ENCODE data around the gene C6.

The C6 gene

DNA sequence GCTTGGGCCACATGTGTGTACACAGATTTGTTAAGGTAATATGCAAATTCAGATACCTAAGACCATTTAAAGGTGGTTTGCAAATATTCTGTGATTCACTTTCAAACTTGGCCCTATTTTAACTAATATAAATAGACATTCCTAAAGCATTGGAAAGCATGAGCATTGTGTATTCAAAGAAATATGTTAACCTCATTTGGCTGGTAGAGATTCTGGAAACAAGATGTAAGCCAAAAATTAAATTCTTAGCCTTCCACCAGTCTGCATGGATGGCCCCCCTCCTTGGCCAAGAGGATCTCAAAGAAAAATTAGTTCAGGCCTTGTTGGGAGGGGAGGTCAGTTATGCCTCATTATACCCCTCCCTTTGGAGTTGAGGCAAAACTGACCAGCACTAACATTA, 38.7 kb upstream of the C6 start:
- Histone ChIP-seq H4K20me1 (ENCODE audit: low read depth, low read length) (no peaks in the 10 kb centered on the region), H3F3A (ENCODE audit: insufficient read depth) (no peaks in the 10 kb centered on the region), H3K4me2 (ENCODE audit: low read depth, low read length, poor library complexity, severe bottlenecking) (no peak overlapping the region), H3K9me2 (replicated peaks; ENCODE audit: insufficient read depth, low read length) (no peaks in the 10 kb centered on the region), H3K9ac (ENCODE audit: low read length) (no peak overlapping the region), H3K27me3 (ENCODE audit: low read length) (no peaks in the 10 kb centered on the region), H2AFZ (ENCODE audit: low read depth, low read length, severe bottlenecking) (no peak overlapping the region), H3K4me3 (ENCODE audit: insufficient read depth, low read length, poor library complexity, severe bottlenecking) (no peak overlapping the region), H3K36me3 (ENCODE audit: low read length) (no peaks in the 10 kb centered on the region), H3K79me2 (ENCODE audit: insufficient read depth, low read length) (no peaks in the 10 kb centered on the region), H3K27ac (ENCODE audit: low read depth, low read length) (no peak overlapping the region), H3K9me3 (ENCODE audit: insufficient read depth, low read length) (no peaks in the 10 kb centered on the region)
- no peak for TF ChIP-seq EZH2phosphoT487 (conservative IDR thresholded peaks at IDR 0.05; ENCODE audit: low read length)
- TF ChIP-seq, protein P1, sequence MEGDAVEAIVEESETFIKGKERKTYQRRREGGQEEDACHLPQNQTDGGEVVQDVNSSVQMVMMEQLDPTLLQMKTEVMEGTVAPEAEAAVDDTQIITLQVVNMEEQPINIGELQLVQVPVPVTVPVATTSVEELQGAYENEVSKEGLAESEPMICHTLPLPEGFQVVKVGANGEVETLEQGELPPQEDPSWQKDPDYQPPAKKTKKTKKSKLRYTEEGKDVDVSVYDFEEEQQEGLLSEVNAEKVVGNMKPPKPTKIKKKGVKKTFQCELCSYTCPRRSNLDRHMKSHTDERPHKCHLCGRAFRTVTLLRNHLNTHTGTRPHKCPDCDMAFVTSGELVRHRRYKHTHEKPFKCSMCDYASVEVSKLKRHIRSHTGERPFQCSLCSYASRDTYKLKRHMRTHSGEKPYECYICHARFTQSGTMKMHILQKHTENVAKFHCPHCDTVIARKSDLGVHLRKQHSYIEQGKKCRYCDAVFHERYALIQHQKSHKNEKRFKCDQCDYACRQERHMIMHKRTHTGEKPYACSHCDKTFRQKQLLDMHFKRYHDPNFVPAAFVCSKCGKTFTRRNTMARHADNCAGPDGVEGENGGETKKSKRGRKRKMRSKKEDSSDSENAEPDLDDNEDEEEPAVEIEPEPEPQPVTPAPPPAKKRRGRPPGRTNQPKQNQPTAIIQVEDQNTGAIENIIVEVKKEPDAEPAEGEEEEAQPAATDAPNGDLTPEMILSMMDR (IDR thresholded peaks at IDR 0.05; ENCODE audit: insufficient read depth, low read length, poor library complexity, severe bottlenecking), result no peak

DNA sequence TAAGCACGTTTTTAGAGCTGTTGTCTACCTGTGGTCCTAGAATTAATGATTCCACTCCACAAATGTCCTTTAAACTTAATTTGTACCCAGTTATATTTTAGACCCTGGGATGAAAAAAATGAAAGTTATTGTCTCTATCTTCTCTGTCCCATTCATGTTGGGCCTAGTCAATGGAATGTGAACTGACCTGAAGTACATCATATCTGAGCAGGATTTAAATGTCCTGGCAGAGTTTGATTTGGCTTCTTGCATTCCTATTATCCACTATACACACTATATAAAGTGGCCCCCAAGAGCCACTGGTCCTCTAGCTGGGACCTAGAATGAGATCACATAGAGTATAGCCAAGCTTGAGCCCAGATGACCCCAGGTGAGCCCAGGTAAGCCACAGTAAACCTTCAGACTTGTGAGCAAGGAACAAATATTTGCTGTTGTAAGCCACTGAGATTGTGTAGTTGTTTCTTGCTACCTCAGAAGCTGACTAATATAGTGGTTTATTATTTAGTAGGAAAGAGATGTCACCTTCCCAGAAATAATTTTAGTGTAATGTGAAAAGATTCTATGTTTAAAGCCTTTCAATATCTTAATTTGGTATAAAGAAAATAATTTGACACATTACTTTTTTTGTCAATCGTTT, 37.1 kb upstream of the C6 start:
- H3K27me3 ChIP-seq (ENCODE audit: low read length), result no peaks in the 10 kb centered on the region
- H3K9ac ChIP-seq (ENCODE audit: low read length), result no peak overlapping the region
- TF ChIP-seq, protein P1 (IDR thresholded peaks at IDR 0.05; ENCODE audit: insufficient read depth, low read length, poor library complexity, severe bottlenecking), result no peak
- no peak for TF ChIP-seq EZH2phosphoT487 (conservative IDR thresholded peaks at IDR 0.05; ENCODE audit: low read length)
- no peaks in the 10 kb centered on the region for H4K20me1 ChIP-seq (ENCODE audit: low read depth, low read length)
- H3K36me3 ChIP-seq (ENCODE audit: low read length), result no peaks in the 10 kb centered on the region
- no peaks in the 10 kb centered on the region for H3K9me2 ChIP-seq (replicated peaks; ENCODE audit: insufficient read depth, low read length)
- H3K27ac ChIP-seq (ENCODE audit: low read depth, low read length), result no peak overlapping the region
- no peak overlapping the region for H3K4me3 ChIP-seq (ENCODE audit: insufficient read depth, low read length, poor library complexity, severe bottlenecking)
- H3K9me3 ChIP-seq (ENCODE audit: insufficient read depth, low read length), result no peaks in the 10 kb centered on the region
- no peaks in the 10 kb centered on the region for H3F3A ChIP-seq (ENCODE audit: insufficient read depth)
- H3K4me2 ChIP-seq (ENCODE audit: low read depth, low read length, poor library complexity, severe bottlenecking), result no peak overlapping the region
- no peaks in the 10 kb centered on the region for H3K79me2 ChIP-seq (ENCODE audit: insufficient read depth, low read length)
- H2AFZ ChIP-seq (ENCODE audit: low read depth, low read length, severe bottlenecking), result no peak overlapping the region

DNA sequence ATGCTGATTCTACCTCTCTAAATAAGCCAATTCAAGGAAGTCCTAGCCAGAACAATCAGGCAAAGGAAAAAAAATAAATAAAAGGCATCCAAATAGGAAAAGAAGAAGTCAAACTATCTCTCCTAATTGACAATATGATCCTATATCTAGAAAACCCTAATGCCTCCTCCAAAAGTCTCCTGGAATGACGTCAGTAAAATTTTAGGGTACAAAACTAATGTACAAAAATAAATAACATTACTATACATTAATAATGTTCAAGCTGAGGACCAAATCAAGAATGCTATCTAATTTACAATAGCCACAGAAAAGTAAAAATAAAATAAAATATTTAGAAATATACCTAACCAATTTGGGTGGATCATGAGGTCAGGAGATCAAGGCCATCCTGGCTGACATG, 33.8 kb upstream of the C6 start:
- Histone ChIP-seq H3K79me2 (ENCODE audit: insufficient read depth, low read length) (no peaks in the 10 kb centered on the region), H3K9ac (ENCODE audit: low read length) (no peak overlapping the region), H3K27me3 (ENCODE audit: low read length) (no peaks in the 10 kb centered on the region), H3F3A (ENCODE audit: insufficient read depth) (no peaks in the 10 kb centered on the region), H4K20me1 (ENCODE audit: low read depth, low read length) (no peaks in the 10 kb centered on the region), H2AFZ (ENCODE audit: low read depth, low read length, severe bottlenecking) (no peak overlapping the region), H3K9me2 (replicated peaks; ENCODE audit: insufficient read depth, low read length) (no peaks in the 10 kb centered on the region), H3K9me3 (ENCODE audit: insufficient read depth, low read length) (no peaks in the 10 kb centered on the region), H3K4me2 (ENCODE audit: low read depth, low read length, poor library complexity, severe bottlenecking) (no peak overlapping the region), H3K27ac (ENCODE audit: low read depth, low read length) (no peak overlapping the region), H3K36me3 (ENCODE audit: low read length) (no peaks in the 10 kb centered on the region), H3K4me3 (ENCODE audit: insufficient read depth, low read length, poor library complexity, severe bottlenecking) (no peak overlapping the region)
- TF ChIP-seq EZH2phosphoT487 (conservative IDR thresholded peaks at IDR 0.05; ENCODE audit: low read length), result no peak
- TF ChIP-seq, protein P1 (IDR thresholded peaks at IDR 0.05; ENCODE audit: insufficient read depth, low read length, poor library complexity, severe bottlenecking), result no peak
